ENCODE data around the gene MRPS16.
A peak's percentile ranks its signal among the peaks of the same experiment; 100 is the strongest.
"Not testable (repeated sequence)": the region's sequence is repeated elsewhere in the genome, so short reads cannot be mapped to it uniquely, and the experiment has no call there.

MRPS16 gene

GRCh38 chr10:73252445-73253224 lies at the start of gene MRPS16:
Gene MRPS16, minus strand, starts transcription at chr10:73252644. Its CDS starts 162 bp downstream, at chr10:73252482.
- peak; percentile 95 for DNase-seq

GRCh38 chr10:73296946-73297345 lies 44.5 kb upstream of the MRPS16 start:
- no peak for DNase-seq

DNA sequence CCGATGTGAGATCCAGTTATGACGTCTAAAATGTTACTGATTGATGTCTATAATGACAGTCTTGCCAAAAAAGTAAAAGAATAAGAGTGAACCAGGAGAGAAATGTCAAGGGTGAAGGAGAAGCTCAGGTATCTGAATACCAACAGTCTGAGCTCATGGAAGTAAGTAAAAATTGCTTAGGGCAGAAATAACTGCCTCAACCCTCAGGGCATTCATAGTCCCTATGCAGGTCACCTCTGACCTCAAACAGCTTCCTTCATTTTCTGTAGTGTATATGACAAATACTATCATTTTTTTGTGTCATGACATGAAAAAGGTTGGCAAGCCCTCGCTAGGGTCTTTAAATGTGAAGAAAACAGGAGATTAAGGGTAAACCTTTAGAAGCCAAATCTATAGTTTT lies 41.0 kb upstream of the MRPS16 start:
- no peak for DNase-seq

- DNase-seq = no peak
These were observed 37.5 kb upstream of the MRPS16 start for GRCh38 chr10:73289958-73290357.

DNA sequence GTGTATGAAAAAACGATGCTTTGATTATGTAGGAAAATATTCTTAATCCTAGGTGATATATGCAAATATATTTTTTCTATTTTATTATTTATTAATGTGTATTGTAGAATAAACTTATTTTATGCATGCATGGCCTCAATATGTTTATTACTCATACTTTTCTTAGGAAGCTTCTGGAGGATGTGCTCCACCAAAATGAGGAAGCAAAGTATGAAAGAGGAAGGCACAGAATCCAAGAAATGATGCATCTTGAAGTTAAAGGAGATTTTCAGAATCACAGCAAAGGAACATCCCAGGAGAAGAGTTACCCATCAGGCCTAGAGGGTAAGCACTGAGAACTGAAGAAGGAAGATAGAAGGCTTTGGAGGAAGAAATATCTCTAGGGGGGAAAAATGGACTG lies 35.0 kb upstream of the MRPS16 start:
- no peak for DNase-seq

DNA sequence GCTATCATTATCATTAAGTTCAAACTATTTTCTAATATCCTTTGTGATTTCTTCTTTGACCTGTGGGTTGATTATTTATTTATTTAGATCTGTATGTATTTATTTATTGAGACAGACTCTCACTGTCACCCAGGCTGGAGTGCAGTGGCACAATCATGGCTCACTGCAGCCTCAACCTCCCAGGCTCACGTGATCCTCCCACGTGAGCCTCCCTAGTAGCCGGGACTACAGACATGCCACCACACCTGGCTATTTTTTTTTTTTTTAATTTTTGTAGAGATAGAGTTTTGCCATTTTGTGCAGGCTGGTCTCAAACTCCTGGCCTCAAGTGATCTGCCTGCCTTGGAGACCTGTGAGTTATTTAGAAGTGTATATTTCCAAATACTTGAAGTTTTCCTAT lies 28.7 kb upstream of the MRPS16 start:
- no peak for DNase-seq

DNA sequence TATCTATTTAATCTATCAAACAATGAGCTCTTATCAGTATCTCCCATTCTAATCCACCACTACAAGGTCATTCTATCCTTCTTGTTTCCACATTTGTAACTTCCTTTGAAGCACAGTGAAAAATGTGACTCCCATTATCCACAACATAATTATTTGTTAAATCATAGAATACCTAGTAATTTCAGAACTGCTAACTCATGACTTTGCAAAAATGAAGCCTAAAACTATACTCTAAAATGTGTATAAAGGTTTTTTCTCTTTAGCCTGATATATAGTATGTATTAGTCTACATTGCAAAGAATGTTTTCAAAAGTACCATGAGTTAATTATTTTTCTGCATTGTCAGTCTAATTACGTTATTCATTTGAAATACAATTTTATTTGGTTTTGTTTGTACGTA lies 12.0 kb upstream of the MRPS16 start:
- no peak for DNase-seq

GRCh38 chr10:73263693-73264347 lies 11.4 kb upstream of the MRPS16 start:
- peak in 1 of 2 experiments; percentile 50 for DNase-seq

DNA sequence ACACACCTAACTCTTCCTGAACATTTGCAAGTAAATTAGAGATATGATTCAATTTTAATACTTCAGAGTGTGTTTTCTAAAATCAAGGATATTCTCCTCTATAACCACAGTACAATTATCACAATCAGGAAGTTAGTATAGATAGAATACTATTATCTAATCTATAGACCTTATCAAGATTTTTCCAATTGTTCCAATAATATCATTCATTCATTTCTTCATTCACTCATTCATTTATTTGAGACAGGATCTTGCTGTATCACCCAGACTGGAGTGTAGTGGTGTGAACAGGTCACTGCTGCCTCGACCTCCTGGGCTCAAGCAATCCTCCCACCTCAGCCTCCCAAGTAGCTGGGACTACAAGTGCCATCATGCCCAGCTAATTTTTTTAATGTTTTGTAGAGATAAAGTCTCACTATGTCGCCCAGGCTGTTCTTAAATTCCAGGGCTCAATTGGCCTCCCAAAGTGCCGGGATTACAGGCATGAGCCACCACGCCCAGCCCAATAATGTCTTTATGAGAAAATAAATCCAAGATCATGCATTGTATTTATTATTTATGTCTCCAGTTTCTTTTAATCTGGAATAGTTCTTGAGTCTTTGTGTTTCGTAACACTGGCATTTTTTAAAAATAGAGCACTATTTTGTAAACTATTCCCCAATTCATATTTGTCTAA lies 10.6 kb upstream of the MRPS16 start:
- no peak for DNase-seq

GRCh38 chr10:73262105-73262730 lies 9.8 kb upstream of the MRPS16 start:
- DNase-seq = peak; percentile 59 to 81

DNA sequence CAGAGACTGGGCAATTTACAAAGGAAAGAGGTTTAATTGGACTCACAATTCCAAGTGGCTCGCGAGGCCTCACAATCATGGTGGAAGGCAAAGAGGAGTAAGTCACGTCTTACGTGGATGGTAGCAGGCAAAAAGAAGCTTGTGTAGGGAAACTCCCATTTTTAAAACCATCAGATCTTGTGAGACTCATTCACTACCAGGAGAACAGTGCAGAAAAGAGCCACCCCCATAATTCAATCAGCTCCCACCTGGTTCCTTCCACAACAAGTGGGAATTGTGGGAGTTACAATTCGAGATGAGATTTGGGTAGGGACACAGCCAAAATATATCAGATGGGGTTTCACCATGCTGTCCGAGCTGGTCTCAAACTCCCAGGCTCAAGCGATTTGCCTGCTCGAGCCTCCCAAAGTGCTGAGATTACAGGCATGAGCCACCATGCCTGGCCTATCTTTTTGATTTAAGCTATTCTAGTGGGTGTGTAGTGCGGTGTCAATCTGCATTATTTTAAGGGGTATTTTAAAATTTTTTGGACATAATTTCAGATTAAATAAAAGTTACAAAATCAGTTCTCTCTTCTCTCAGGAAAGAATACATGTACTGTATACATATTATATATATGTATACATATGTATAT lies 9.0 kb upstream of the MRPS16 start:
- no peak for DNase-seq

DNA sequence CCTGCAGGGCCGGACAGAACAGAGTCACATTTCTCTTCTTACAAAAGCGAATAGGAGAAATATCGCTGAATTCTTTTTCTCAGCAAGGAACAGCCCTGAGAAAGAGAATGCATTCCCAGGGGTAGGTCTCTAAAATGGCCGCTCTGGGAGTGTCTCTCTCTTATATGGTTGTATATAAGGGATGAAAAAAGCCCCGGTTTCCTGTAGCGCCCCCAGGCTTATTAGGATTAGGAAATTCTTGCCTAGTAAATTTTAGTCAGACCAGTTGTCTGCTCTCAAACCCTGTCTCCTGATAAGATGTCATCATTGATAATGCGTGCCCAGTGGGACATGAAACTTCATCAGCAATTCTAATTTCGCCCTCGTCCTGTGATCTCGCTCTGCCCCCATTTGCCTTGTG lies 6.2 kb upstream of the MRPS16 start:
- not testable (repeated sequence) for DNase-seq

GRCh38 chr10:73253225-73253555 lies 746 bp upstream of the MRPS16 start:
- peak in 1 of 2 experiments; percentile 19 for DNase-seq

DNA sequence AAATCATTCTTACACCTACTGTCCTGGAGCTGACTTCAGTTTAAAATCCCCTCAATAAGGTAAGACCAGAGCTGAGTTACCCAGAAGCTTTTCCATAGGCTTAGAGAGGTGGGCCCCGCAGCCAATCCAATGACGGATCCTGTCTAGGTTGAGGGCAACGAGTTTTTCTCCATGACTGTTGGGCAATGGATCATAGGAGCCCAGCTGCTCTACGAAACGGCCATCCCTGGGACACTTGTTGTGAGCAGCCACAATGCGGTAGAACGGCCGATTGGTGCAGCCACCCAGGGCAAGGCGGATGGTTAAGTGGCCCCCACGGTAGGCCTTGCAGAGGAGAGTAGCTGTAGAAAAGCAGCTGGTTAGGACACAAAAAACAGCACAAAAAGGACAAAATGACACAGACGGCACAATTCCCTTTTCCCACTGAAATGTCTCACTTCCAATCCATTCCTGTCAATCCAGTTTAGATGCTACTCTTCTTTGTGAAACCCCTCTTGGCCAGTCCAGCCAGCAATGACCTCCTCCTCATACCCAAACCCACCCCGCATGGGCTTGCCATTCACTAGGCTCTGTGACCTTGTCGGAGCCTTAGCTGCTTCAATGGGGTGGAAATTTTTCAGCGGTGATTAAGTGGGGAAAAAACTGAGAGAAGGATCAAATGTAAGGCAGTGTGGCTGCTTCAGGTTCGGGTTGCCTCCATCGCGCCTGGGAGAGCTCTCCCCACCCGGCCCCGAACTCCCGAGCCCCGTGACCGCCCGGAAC lies 580 bp downstream of the MRPS16 start:
- no peak for DNase-seq

- no peak for DNase-seq
These were observed 4.2 kb downstream of the MRPS16 start for GRCh38 chr10:73248259-73248724.

DNA sequence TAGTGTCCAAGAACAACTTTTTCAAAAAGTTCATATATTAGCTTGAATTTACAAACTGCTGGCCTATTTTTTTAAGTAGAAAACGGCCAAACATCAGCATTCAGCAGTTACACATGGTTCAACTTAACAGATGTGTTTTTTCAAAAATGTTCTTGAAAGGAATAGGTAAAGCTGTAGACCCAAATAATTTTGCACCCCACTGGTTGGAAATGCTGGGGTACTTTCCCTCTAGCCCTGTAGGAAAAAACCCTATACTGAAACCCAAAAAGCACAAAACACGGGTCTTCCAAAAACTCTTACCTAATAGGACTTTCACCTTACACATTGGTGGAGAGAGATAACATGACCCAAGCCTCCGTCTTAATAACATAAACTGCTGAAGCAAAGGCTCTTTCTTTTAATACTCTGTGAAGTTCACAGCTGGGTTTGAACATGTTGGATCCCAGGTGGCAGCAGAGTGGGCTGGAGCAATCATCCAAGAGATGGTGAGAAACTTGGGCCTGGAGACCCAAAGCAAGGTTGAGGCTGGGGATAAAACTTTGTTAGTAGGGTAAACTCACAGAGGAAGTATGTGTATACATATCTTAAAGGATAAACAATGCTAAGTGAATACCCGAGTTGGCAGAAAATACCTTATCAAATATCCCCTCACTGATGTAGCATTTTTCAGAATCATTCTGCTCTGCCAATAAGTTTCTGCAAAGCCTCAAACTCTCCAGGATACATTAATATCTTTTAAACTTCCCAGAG lies 4.8 kb downstream of the MRPS16 start:
- no peak for DNase-seq

DNA sequence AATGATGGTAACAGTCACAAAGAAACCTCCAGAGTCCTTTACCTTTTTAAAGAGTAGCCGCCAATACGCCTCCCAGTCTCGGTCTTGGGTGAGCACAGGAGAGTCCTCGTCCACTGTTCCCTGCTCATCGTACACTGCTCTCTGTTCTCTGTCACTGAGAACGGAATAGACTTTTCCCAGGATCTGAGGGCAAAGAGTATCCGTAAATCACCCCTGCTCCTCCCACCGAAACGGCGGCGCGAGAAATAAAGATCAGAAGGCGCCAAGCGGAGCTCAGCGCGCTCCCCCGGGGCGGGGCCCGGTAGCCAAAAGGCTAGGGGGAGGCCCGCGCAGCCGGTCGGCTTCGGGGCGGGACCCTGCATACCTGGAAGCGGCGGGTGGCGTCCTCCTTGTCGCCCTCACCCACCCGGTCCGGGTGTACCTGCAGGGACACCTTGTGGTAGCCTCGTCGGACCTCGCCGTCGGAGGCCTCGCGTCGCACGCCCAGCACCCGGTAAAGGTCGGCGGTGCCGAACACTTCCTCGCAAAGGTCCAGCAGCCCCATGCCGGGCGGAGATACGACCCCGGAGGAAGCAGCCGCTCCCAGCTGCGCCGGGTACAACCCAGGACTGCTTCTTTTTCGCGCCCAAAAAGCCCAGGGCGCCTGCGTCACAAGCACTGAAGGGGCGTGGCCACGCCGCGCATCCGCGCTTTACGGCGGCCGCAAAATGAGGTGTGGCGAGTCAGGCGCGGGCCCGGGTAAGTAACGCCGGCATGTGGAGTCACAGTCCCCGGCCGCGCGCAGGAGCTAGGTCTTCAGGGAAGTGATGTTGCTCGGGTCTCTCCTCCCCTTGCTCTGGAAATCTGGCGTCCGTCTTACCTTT lies 5.6 kb downstream of the MRPS16 start, which contains the start of gene DNAJC9:
Gene DNAJC9, minus strand, starts transcription at position 610 of the 863 bp plus-strand sequence. Its CDS starts 66 bp downstream, at position 544.
- peak; percentile 66 to 84 for DNase-seq

GRCh38 chr10:73246322-73246645 lies 6.2 kb downstream of the MRPS16 start:
- no peak for DNase-seq

DNA sequence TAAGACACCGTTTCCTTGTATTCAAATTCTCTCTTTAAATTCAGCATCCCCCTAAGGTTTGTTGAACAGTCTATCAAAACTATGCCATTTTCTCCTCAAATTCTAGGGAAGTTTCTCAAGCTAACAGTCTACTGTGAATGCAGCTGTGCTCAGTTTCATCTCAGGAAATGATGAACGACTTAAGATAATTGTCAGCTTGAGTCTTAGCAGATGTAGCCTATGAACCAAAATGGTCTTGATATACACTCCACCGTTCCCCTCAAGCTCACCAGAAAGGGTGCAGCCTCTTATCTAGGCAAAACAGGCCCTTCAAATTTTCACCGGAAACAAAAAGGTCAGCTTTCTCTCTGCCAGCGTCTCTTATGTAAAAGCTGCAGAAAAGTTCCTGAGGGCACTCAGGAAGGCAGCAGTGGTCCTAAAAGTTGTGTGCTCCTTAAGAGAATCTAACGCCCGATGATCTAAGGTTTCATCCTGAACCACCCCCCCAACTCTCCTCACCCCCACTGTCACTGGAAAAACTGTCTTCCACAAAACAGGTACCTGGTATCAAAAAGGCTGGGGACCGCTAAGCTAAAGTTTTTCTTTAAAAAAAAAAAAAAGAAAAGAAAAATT lies 7.5 kb downstream of the MRPS16 start:
- DNase-seq = no peak

- no peak for DNase-seq
These were observed 12.5 kb downstream of the MRPS16 start for GRCh38 chr10:73239908-73240307.

Data from SW 1271 (cell line).